BE2C (cell line): Measurements from ENCODE around the gene VAV1.
"Not testable (repeated sequence)": the region's sequence is repeated elsewhere in the genome, so short reads cannot be mapped to it uniquely, and the experiment has no call there.

Source experiments
- DNase-seq: peaks from one replicate; pipeline ENCODE4 v3.0.0-alpha.2; 2020
- H3K27me3 ChIP-seq: fragments of 250-450 bp; sonication (Bioruptor Pico); 2 replicates; pipeline ENCODE4 v1.5.1; 2020; ENCODE audit warnings: mild to moderate bottlenecking
- H3K36me3 ChIP-seq: fragments of 250-450 bp; sonication (Bioruptor Pico); 2 replicates; pipeline ENCODE4 v1.5.1; 2020; ENCODE audit warnings: mild to moderate bottlenecking
- H3K4me1 ChIP-seq: fragments of 250-450 bp; sonication (Bioruptor Pico); 2 replicates; pipeline ENCODE4 v1.5.1; 2020
- H3K4me3 ChIP-seq: 2 replicates; pipeline ENCODE4 v1.5.1; 2011; ENCODE audit warnings: low read depth, low read length
- H3K9me3 ChIP-seq: fragments of 250-450 bp; sonication (Bioruptor Pico); 2 replicates; pipeline ENCODE4 v1.5.1; 2020
- CTCF ChIP-seq: IDR thresholded peaks from 2 replicates; pipeline ENCODE4 v1.5.1; 2012; ENCODE audit warnings: mild to moderate bottlenecking, low read depth, low read length

Gene VAV1

DNA sequence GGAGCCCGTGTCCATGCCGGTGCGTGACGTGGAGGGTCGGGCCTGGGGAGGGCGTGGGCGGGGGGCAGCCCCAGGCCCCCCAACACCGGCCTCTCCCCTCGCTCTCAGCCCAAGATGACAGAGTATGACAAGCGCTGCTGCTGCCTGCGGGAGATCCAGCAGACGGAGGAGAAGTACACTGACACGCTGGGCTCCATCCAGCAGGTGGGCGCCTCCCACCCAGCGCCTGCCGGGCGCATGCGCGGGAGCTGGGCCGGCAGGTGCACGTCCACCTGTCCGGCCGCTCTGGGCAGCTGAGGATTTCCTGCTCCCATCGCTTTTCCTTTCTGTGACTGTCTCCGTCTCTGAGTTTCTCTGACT is 49.8 kb downstream of the VAV1 start:
- H3K36me3 ChIP-seq, result no peaks in the 10 kb centered on the region
- no peaks in the 10 kb centered on the region for H3K4me1 ChIP-seq
- H3K4me3 ChIP-seq, result no peak overlapping the region
- no peak for TF ChIP-seq CTCF
- no peak for DNase-seq
- peaks cover 2% of the 10 kb centered on the region; the same call in 1 of the 2 replicates for H3K9me3 ChIP-seq
- no peaks in the 10 kb centered on the region for H3K27me3 ChIP-seq

DNA sequence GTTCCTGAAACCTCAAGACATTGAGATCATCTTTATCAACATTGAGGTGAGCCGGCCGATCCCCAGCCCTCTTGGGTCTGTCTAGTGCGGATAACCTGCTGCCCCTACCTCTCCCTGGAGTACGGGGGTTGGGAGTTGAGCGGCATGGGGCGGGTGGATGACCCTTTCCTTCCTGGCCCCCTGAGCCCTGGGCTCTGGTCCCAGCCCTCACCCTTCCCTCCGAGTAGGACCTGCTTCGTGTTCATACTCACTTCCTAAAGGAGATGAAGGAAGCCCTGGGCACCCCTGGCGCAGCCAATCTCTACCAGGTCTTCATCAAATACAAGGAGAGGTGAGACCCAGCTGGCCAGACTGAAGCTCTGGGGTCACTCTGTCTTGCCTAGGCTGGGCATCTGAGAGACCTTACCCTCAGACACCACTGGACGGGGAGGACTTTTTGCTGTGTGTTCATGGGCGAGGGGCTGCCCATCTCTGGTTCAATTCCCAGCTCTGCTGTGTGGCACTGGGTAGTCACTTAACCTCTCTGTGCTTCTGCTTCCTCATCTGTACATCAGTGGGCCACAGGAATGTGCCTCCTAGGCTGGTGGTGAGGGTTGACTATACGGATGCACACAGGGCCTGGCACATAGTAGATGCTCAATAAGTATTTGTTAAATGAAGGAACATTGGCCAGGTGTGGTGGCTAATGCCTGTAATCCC is 52.7 kb downstream of the VAV1 start:
- Histone ChIP-seq H3K4me1 (no peaks in the 10 kb centered on the region), H3K9me3 (peaks cover 2% of the 10 kb centered on the region; the same call in 1 of the 2 replicates), H3K36me3 (no peaks in the 10 kb centered on the region), H3K4me3 (no peak overlapping the region), H3K27me3 (no peaks in the 10 kb centered on the region)
- TF ChIP-seq CTCF, result no peak
- DNase-seq, result no peak

DNA sequence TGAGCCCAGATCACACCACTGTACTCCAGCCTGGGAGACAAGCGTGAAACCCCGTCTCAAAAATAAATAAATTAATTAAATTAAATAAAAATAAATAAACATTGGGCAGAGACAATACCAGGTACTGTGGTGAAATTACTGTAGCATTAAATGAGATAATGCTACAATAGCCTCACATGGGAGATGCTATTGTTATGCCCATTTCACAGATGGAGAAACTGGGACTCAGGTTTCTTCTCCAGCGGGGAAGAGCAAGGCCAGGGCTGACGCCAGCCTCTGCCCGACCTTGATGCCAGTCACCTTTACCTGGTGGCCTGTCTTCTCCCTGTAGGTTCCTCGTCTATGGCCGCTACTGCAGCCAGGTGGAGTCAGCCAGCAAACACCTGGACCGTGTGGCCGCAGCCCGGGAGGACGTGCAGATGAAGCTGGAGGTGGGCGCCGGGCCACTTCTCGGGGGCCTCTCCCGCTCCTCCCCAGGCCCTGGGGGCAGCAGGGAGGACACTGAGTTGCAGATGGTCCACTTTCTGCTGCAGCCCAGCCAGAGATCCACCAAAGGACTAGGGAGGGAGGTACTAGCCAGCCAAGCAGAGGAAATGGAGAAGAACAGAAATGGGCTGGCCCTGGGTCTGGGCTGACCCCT is 53.9 kb downstream of the VAV1 start:
- Histone ChIP-seq H3K4me3 (no peak overlapping the region), H3K4me1 (no peaks in the 10 kb centered on the region), H3K27me3 (no peaks in the 10 kb centered on the region), H3K9me3 (no peaks in the 10 kb centered on the region), H3K36me3 (no peaks in the 10 kb centered on the region)
- no peak for DNase-seq
- no peak for TF ChIP-seq CTCF

DNA sequence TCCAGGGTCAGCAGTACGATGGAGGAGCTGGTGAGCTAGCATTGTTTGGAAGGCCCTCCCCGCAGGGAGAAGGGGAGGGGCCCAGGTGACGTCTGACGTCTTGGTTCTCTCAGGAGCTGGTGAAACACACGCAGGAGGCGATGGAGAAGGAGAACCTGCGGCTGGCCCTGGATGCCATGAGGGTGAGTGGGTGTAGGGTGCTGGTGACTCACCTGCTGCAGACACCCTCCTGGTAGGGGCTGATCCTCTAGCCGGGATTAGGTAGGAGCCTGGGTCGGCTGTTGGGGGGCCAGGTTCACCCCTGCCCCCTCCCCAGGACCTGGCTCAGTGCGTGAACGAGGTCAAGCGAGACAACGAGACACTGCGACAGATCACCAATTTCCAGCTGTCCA is 55.8 kb downstream of the VAV1 start:
- TF ChIP-seq CTCF, result no peak
- Histone ChIP-seq H3K9me3 (no peaks in the 10 kb centered on the region), H3K36me3 (no peaks in the 10 kb centered on the region), H3K4me1 (no peaks in the 10 kb centered on the region), H3K4me3 (no peak overlapping the region), H3K27me3 (no peaks in the 10 kb centered on the region)
- DNase-seq, result no peak

- no peak for TF ChIP-seq CTCF
- no peaks in the 10 kb centered on the region for H3K4me1 ChIP-seq
- no peaks in the 10 kb centered on the region for H3K27me3 ChIP-seq
- no peaks in the 10 kb centered on the region for H3K36me3 ChIP-seq
- no peaks in the 10 kb centered on the region for H3K9me3 ChIP-seq
- H3K4me3 ChIP-seq, result no peak overlapping the region
- DNase-seq, result peak; percentile 20
These were observed 56.5 kb downstream of the VAV1 start for GRCh38 chr19:6828698-6829633.

GRCh38 chr19:6829829-6830228 is 57.3 kb downstream of the VAV1 start:
- not testable (repeated sequence) for H3K4me3 ChIP-seq, DNase-seq, H3K36me3 ChIP-seq, H3K9me3 ChIP-seq, H3K27me3 ChIP-seq, H3K4me1 ChIP-seq

DNA sequence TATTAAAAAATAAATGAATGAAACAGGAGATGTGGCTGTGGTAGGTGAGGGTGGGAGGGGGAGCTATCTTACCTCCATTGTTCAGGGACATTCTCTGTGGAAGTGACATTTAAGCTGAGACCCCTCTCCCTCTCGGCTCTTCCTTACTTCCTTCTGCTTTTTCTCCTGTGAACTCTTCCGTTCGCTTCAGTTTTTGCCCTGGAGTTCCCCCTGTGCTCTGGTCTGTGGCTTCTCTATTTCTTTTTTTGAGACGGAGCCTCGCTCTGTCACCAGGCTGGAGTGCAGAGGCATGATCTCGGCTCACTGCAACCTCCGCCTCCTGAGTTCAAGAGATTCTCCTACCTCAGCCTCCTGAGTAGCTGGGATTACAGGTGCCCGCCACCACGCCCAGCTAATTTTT is 58.6 kb downstream of the VAV1 start:
- not testable (repeated sequence) for DNase-seq, H3K9me3 ChIP-seq, H3K27me3 ChIP-seq, H3K4me3 ChIP-seq, H3K36me3 ChIP-seq, H3K4me1 ChIP-seq
